ENCODE results near the gene PHF1.

The PHF1 gene

DNA sequence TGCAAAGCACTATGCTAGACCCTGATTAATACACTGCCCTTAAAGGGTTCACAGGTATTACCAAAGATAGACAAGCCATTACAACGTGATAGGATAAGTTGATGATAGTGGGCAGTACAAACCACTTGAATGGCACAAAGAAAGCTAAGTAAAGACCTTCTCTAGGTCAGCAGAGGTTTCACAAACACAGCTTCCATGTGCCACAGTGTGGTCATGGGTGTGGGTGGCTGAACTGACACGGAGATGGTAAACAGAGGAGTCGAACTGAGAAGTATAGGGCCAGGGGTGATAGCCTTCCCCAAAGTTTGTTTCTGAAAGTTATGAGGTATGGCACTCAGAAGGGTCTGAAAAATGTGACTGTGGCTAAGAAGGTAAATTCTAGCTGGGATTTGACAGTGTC lies 47.9 kb downstream of the PHF1 start:
- Histone ChIP-seq H3K27ac (ENCODE audit: low read length) (no peak overlapping the region), H3K27me3 (ENCODE audit: control insufficient read depth, insufficient read depth, low read length) (no peaks in the 10 kb centered on the region), H3K4me1 (ENCODE audit: control insufficient read depth, insufficient read depth, low read length) (no peaks in the 10 kb centered on the region), H3K36me3 (ENCODE audit: control insufficient read depth, insufficient read depth, low read length) (peaks cover 3% of the 10 kb centered on the region), H3K4me3 (ENCODE audit: low read length) (no peak overlapping the region), H3K9me3 (ENCODE audit: control insufficient read depth, insufficient read depth, low read length) (no peaks in the 10 kb centered on the region)
- no peak for DNase-seq (ENCODE audit: low read depth, low spot score)
- no CpG with 5 or more reads among the region's 3 CpGs for WGBS (ENCODE audit: insufficient coverage, insufficient read length)

DNA sequence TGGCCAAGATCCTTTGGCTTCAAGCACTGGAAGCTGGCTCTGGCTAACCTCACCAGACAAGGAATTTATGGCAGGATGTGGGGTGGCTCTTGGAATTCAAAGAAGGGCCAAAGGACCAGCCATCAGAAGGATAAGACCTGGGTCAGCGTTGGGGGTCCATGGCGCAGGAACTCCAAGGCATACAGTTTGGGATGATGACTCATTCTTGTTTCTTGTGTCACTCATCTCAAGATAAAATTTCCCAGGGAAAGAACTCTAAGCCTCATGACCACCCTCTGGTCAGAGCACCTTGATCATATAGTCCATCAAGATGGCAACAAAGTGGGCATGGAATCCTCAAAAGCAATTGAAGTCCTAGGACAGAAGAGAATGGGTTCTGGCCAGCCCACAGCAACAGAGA lies 48.4 kb downstream of the PHF1 start:
- Histone ChIP-seq H3K27me3 (ENCODE audit: control insufficient read depth, insufficient read depth, low read length) (no peaks in the 10 kb centered on the region), H3K4me1 (ENCODE audit: control insufficient read depth, insufficient read depth, low read length) (no peaks in the 10 kb centered on the region), H3K27ac (ENCODE audit: low read length) (no peak overlapping the region), H3K4me3 (ENCODE audit: low read length) (no peak overlapping the region), H3K36me3 (ENCODE audit: control insufficient read depth, insufficient read depth, low read length) (peaks cover 3% of the 10 kb centered on the region), H3K9me3 (ENCODE audit: control insufficient read depth, insufficient read depth, low read length) (no peaks in the 10 kb centered on the region)
- no CpG with 5 or more reads among the region's 2 CpGs for WGBS (ENCODE audit: insufficient coverage, insufficient read length)
- DNase-seq (ENCODE audit: low read depth, low spot score) = no peak
